H1 (cell line): ENCODE results near the gene GHRL. TPM values are rescaled to one million over a fixed set of nuclear protein-coding genes. Genes with fewer than 3 reads are reported as not detected.
A peak's percentile ranks its signal among the peaks of the same experiment; 100 is the strongest.

Experiments
- CTCF ChIA-PET: fragments of 300-600 bp; sonication (Branson Sonifier 250); formaldehyde crosslinking; loops from one replicate; lab custom pipeline; 2021; ENCODE audit not compliant: partially characterized antibody; lab: Charles Lee
- POLR2A ChIA-PET: fragments of 300-600 bp; sonication (Branson Sonifier 250); formaldehyde crosslinking; loops from one replicate; lab custom pipeline; 2021; ENCODE audit warnings: inconsistent platforms; ENCODE audit not compliant: partially characterized antibody; lab: Charles Lee
- DNase-seq, 2 experiments: peaks; one replicate each; pipeline versions ENCODE4 v3.0.0 to v3.0.0-alpha.2; 2010 to 2022; ENCODE audit warnings: low spot score in 2 of 2, low read depth in 1 of 2, mixed read lengths in 1 of 2
- FAIRE-seq: peaks from 2 replicates; lab custom pipeline; 2011; peaks lifted over from hg19 to GRCh38; lab: Jason Lieb, UNC
- H2AFZ ChIP-seq: 2 replicates; pipeline ENCODE4 v1.8.1; 2012; ENCODE audit warnings: low read length, inconsistent platforms
- H2AK5ac ChIP-seq: 2 replicates; pipeline ENCODE4 v1.6.1; 2013; ENCODE audit warnings: low read depth, low read length
- H2BK120ac ChIP-seq: replicated peaks from 2 replicates; pipeline ENCODE3; 2013; ENCODE audit warnings: low read depth, low read length, inconsistent platforms
- H2BK12ac ChIP-seq: 2 replicates; pipeline ENCODE4 v1.6.1; 2013; ENCODE audit warnings: low read depth, low read length
- H2BK15ac ChIP-seq: 2 replicates; pipeline ENCODE4 v1.6.1; 2013; ENCODE audit warnings: low read length
- H2BK20ac ChIP-seq: 2 replicates; pipeline ENCODE4 v1.6.1; 2013; ENCODE audit warnings: low read length
- H2BK5ac ChIP-seq: 2 replicates; pipeline ENCODE4 v1.6.1; 2013; ENCODE audit warnings: low read depth, low read length
- H3K14ac ChIP-seq: 2 replicates; pipeline ENCODE4 v1.6.1; 2013; ENCODE audit warnings: inconsistent platforms; ENCODE audit not compliant: insufficient read length
- H3K18ac ChIP-seq: 2 replicates; pipeline ENCODE4 v1.6.1; 2013; ENCODE audit warnings: low read length; ENCODE audit errors: extremely low read depth
- H3K23ac ChIP-seq: 2 replicates; pipeline ENCODE4 v1.6.1; 2013; ENCODE audit warnings: inconsistent platforms; ENCODE audit not compliant: insufficient read length
- H3K23me2 ChIP-seq: 2 replicates; pipeline ENCODE4 v1.6.1; 2013; ENCODE audit warnings: low read depth, low read length
- H3K27ac ChIP-seq: 2 replicates; pipeline ENCODE4 v1.6.1; 2011; ENCODE audit warnings: low read depth, low read length, inconsistent platforms
- H3K27me3 ChIP-seq, 4 experiments: replicated peaks in 1 of 4; 1 replicate in 1 of 4; 2 replicates in 3 of 4; pipeline versions ENCODE4 v1.6.1 to v1.8.1; 2011 to 2013; ENCODE audit warnings: low read length in 3 of 4, mild to moderate bottlenecking in 3 of 4, inconsistent platforms in 2 of 4, mixed read lengths in 2 of 4, moderate library complexity in 1 of 4; ENCODE audit not compliant: control insufficient read depth in 3 of 4, insufficient read depth in 3 of 4; ENCODE audit errors: extremely low read depth in 1 of 4
- H3K36me3 ChIP-seq, 4 experiments: 2 replicates each; pipeline versions ENCODE4 v1.6.1 to v1.8.1; 2011 to 2013; ENCODE audit warnings: mild to moderate bottlenecking in 4 of 4, low read length in 3 of 4, moderate library complexity in 2 of 4, control low read depth in 1 of 4, inconsistent platforms in 1 of 4; ENCODE audit not compliant: insufficient read depth in 4 of 4, control insufficient read depth in 2 of 4
- H3K4ac ChIP-seq: replicated peaks from 2 replicates; pipeline ENCODE3; 2013; ENCODE audit warnings: low read length, low read depth, mixed read lengths, inconsistent platforms; ENCODE audit not compliant: insufficient read length
- H3K4me1 ChIP-seq, 4 experiments: replicated peaks in 1 of 4; 1 replicate in 1 of 4; 2 replicates in 3 of 4; pipeline versions ENCODE4 v1.6.1 to v1.8.1; 2011 to 2013; ENCODE audit warnings: low read length in 3 of 4, inconsistent platforms in 2 of 4, mixed read lengths in 1 of 4; ENCODE audit not compliant: insufficient read depth in 4 of 4, control insufficient read depth in 3 of 4
- H3K4me2 ChIP-seq, 2 experiments: 2 replicates each; pipeline versions ENCODE4 v1.6.1 to v1.8.1; 2011 to 2013; ENCODE audit warnings: low read depth in 2 of 2, low read length in 2 of 2, control low read depth in 1 of 2, inconsistent platforms in 1 of 2, mild to moderate bottlenecking in 1 of 2; ENCODE audit not compliant: insufficient read depth in 1 of 2
- H3K4me3 ChIP-seq, 4 experiments: fragments of 200-600, 300-600 bp in 1 of 4; sonication (generic), shearing (Covaris generic), sonication (Bioruptor Twin) in 1 of 4; 2 replicates each; pipeline versions ENCODE4 v1.5.1 to v1.8.1; 2011 to 2016; ENCODE audit warnings: low read length in 4 of 4, low read depth in 3 of 4, control low read depth in 2 of 4, inconsistent platforms in 2 of 4, mild to moderate bottlenecking in 2 of 4, mixed read lengths in 1 of 4, moderate library complexity in 1 of 4; ENCODE audit not compliant: insufficient read depth in 2 of 4; ENCODE audit errors: extremely low read depth in 1 of 4
- H3K56ac ChIP-seq: replicated peaks from 2 replicates; pipeline ENCODE3; 2013; ENCODE audit warnings: low read depth, mild to moderate bottlenecking, mixed read lengths, low read length, inconsistent platforms; ENCODE audit not compliant: insufficient read length
- H3K79me1 ChIP-seq: 2 replicates; pipeline ENCODE4 v1.6.1; 2013; ENCODE audit warnings: low read depth, low read length, control low read depth
- H3K79me2 ChIP-seq, 2 experiments: 2 replicates each; pipeline versions ENCODE4 v1.6.1 to v1.8.1; 2012 to 2013; ENCODE audit warnings: low read length in 2 of 2, mild to moderate bottlenecking in 2 of 2, inconsistent platforms in 1 of 2; ENCODE audit not compliant: insufficient read depth in 2 of 2, control insufficient read depth in 1 of 2
- H3K9ac ChIP-seq, 4 experiments: replicated peaks in 1 of 4; 1 replicate in 1 of 4; 2 replicates in 3 of 4; pipeline versions ENCODE4 v1.6.1 to v1.8.1; 2011 to 2013; ENCODE audit warnings: low read depth in 3 of 4, low read length in 3 of 4, control low read depth in 2 of 4, mild to moderate bottlenecking in 2 of 4, moderate library complexity in 2 of 4, inconsistent platforms in 1 of 4; ENCODE audit errors: extremely low read depth in 1 of 4
- H3K9me3 ChIP-seq, 2 experiments: 2 replicates each; pipeline versions ENCODE4 v1.6.1 to v1.8.1; 2012 to 2013; ENCODE audit warnings: mild to moderate bottlenecking in 2 of 2, moderate library complexity in 2 of 2, control low read depth in 1 of 2, inconsistent platforms in 1 of 2, low read depth in 1 of 2, low read length in 1 of 2, mixed read lengths in 1 of 2; ENCODE audit not compliant: insufficient read depth in 2 of 2
- H4K20me1 ChIP-seq, 2 experiments: replicated peaks in 1 of 2; 2 replicates each; pipeline versions ENCODE3 to v1.8.1; 2011 to 2013; ENCODE audit warnings: inconsistent platforms in 2 of 2, low read length in 2 of 2, mild to moderate bottlenecking in 1 of 2; ENCODE audit not compliant: insufficient read depth in 2 of 2, control insufficient read depth in 1 of 2
- H4K5ac ChIP-seq: 2 replicates; pipeline ENCODE4 v1.6.1; 2013; ENCODE audit warnings: low read length, low read depth, mixed read lengths, inconsistent platforms; ENCODE audit not compliant: insufficient read length
- H4K8ac ChIP-seq: 2 replicates; pipeline ENCODE4 v1.8.0; 2013; ENCODE audit warnings: mild to moderate bottlenecking, moderate library complexity, low read length, inconsistent platforms; ENCODE audit not compliant: insufficient read depth; ENCODE audit errors: extremely low read depth
- H4K91ac ChIP-seq: replicated peaks from 2 replicates; pipeline ENCODE3; 2013; ENCODE audit warnings: low read length, mixed read lengths, inconsistent platforms; ENCODE audit not compliant: insufficient read length
- CBX5 ChIP-seq: fragments of 300-800, 300-1000 bp; sonication (generic); IDR thresholded peaks from 2 replicates; pipeline ENCODE4 v1.7.1; 2016; ENCODE audit warnings: antibody characterized with exemption, low read length, low read depth
- CHD1 ChIP-seq: IDR thresholded peaks from 2 replicates; pipeline ENCODE4 v1.6.1; 2012; ENCODE audit warnings: low read depth, low read length, improper control_type of control experiment
- CREB1 ChIP-seq: IDR thresholded peaks from 2 replicates; pipeline ENCODE4 v1.6.1; 2012; ENCODE audit warnings: inconsistent platforms
- CTCF ChIP-seq, 3 experiments: IDR thresholded peaks; 1 replicate in 2 of 3; 2 replicates in 1 of 3; pipeline versions ENCODE4 v1.5.1 to v1.6.1; 2011; ENCODE audit warnings: low read length in 3 of 3, mild to moderate bottlenecking in 3 of 3, inconsistent platforms in 2 of 3, low read depth in 1 of 3, moderate library complexity in 1 of 3; ENCODE audit not compliant: insufficient read depth in 1 of 3; ENCODE audit errors: control extremely low read depth in 1 of 3
- MAX ChIP-seq: IDR thresholded peaks from 2 replicates; pipeline ENCODE4 v1.6.1; 2012; ENCODE audit warnings: inconsistent platforms
- NANOG ChIP-seq: IDR thresholded peaks from 2 replicates; pipeline ENCODE4 v1.6.1; 2011; ENCODE audit warnings: low read length, low read depth, mild to moderate bottlenecking, inconsistent platforms; ENCODE audit not compliant: insufficient read depth, poor library complexity, severe bottlenecking
- POLR2A ChIP-seq, 2 experiments: IDR thresholded peaks; 1 replicate in 1 of 2; 2 replicates in 1 of 2; pipeline ENCODE4 v1.6.1; 2011; ENCODE audit warnings: low read depth in 2 of 2, low read length in 2 of 2, mild to moderate bottlenecking in 2 of 2; ENCODE audit errors: control extremely low read depth in 1 of 2
- RFX5 ChIP-seq: IDR thresholded peaks from 2 replicates; pipeline ENCODE4 v1.6.1; 2011; ENCODE audit warnings: low read depth, low read length, improper control_type of control experiment, borderline replicate concordance
- SP1 ChIP-seq: IDR thresholded peaks from 2 replicates; pipeline ENCODE4 v1.6.1; 2011; ENCODE audit warnings: low read depth, low read length
- TEAD4 ChIP-seq: IDR thresholded peaks from 2 replicates; pipeline ENCODE4 v1.6.1; 2012; ENCODE audit warnings: low read depth, low read length, inconsistent platforms, mixed read lengths
- YY1 ChIP-seq: IDR thresholded peaks from 2 replicates; pipeline ENCODE4 v1.6.1; 2011; ENCODE audit warnings: low read depth, mild to moderate bottlenecking, low read length
- WGBS, 2 experiments: shearing (Covaris generic) in 1 of 2; methylation state at CpG; one replicate each; pipeline versions ENCODE4 v1.1.6 to v1.1.7; 2013 to 2015; ENCODE audit warnings: low lambda C conversion rate in 2 of 2, mixed read lengths in 2 of 2, inconsistent platforms in 1 of 2, low coverage in 1 of 2, missing lambda C conversion rate in 1 of 2; ENCODE audit not compliant: insufficient replicate concordance in 2 of 2, insufficient coverage in 1 of 2, insufficient read length in 1 of 2; ENCODE audit errors: extremely low coverage in 1 of 2, missing lambda C conversion rate in 1 of 2; 5-methylcytosine and 5-hydroxymethylcytosine counted together
- polyA plus RNA-seq, 7 experiments: library from polyadenylated mRNA; depleted of rRNA in 3 of 7; stranded (reverse) in 5 of 7; unstranded in 2 of 7; fragments of >200 nt in 5 of 7; fragments of 200-250 nt in 2 of 7; gene quantifications; 1 replicate in 5 of 7; 2 replicates in 1 of 7; 4 replicates in 1 of 7; pipeline versions ENCODE4 v1.2.1 to v1.2.3, GENCODE V29; 2011 to 2013; ENCODE audit warnings: missing spikeins in 2 of 7, mixed read lengths in 2 of 7
- total RNA-seq: library from RNA; stranded (reverse); fragmentation: NEBNext Ultra II Directional; extraction: Animal tissue kit (Norgen Biotek cat#: 25700); gene quantifications from 2 replicates; pipeline ENCODE4 v1.2.1, GENCODE V29; 2021

GHRL gene
- total and polyA plus RNA-seq, 2 of the 8 experiments (the other 6 are each of a cell fraction or from before 2014, with no cell fraction given): 0.32 to 0.35 TPM

GRCh38 chr3:10320320-10320677 is 27.6 kb upstream of the GHRL start:
- peaks cover 5% of the 10 kb centered on the region; the same call in 1 of the 2 replicates for H3K79me1 ChIP-seq
- H2AFZ ChIP-seq: peak overlapping the region; percentile 1; the same call in 1 of the 2 replicates
- peak overlapping the region; percentile 98; the same call in 1 of the 2 replicates for H4K8ac ChIP-seq
- no peak overlapping the region for H4K5ac ChIP-seq
- no peak overlapping the region for H2BK20ac ChIP-seq
- 3% methylated on average over 9 of the region's 9 CpGs; no CpG with 5 or more reads in 1 of the 2 experiments for WGBS, 2 experiments
- H3K4ac ChIP-seq: no peak overlapping the region
- H3K27ac ChIP-seq: peak overlapping the region; percentile 77
- H3K56ac ChIP-seq: no peak overlapping the region
- peak overlapping the region; percentile 77 to 94 (median 91) for H3K9ac ChIP-seq
- no peak overlapping the region for H2BK12ac ChIP-seq
- no peak overlapping the region for H2BK15ac ChIP-seq
- H3K27me3 ChIP-seq: no peaks in the 10 kb centered on the region
- H3K4me1 ChIP-seq: peaks cover 0 to 4% (median 3%) of the 10 kb centered on the region in 4 experiments; a peak in 5 of 7 replicates
- H4K91ac ChIP-seq: no peak overlapping the region
- H3K79me2 ChIP-seq: peaks cover 11 to 25% of the 10 kb centered on the region in 2 experiments
- peaks cover 7% of the 10 kb centered on the region; the same call in 1 of the 2 replicates for H3K23me2 ChIP-seq
- no peak overlapping the region for H3K18ac ChIP-seq
- DNase-seq (no peak), FAIRE-seq (no peak)
- H3K36me3 ChIP-seq: peaks cover 20 to 32% (median 28%) of the 10 kb centered on the region in 4 experiments
- peak overlapping the region; percentile 83 to 90 for H3K4me2 ChIP-seq
- no peak overlapping the region for H3K23ac ChIP-seq
- no peak overlapping the region for H2BK120ac ChIP-seq
- H3K9me3 ChIP-seq: no peaks in the 10 kb centered on the region
- H2BK5ac ChIP-seq: peak overlapping the region; percentile 85
- H3K14ac ChIP-seq: no peak overlapping the region
- H4K20me1 ChIP-seq: peaks cover 3 to 10% of the 10 kb centered on the region in 2 experiments
- ChIA-PET POLR2A (interaction anchor here (0.7 to 3.9 kb wide), 10 partner anchors 9 to 294 kb away, joined by 3 to 20 read pairs (median 4); partner anchors contain the start of gene FANCD2), CTCF (interaction anchor here (0.6 to 1.9 kb wide), 6 partner anchors 15 to 702 kb away, joined by 3 to 5 read pairs (median 3); no protein-coding TSS in a partner anchor)
- no peak overlapping the region for H2AK5ac ChIP-seq
- H3K4me3 ChIP-seq: peak overlapping the region; percentile 88 to 97 (median 94)
- TF ChIP-seq SP1: no peak
- no peak for TF ChIP-seq CHD1
- no peak for TF ChIP-seq MAX
- no peak for TF ChIP-seq RFX5
- no peak for TF ChIP-seq YY1
- no peak for TF ChIP-seq NANOG
- no peak for TF ChIP-seq POLR2A (IDR thresholded peaks at IDR 0.05; ENCODE audit: control extremely low read depth in 1 of 2, low read depth in 2 of 2, low read length in 2 of 2)
- TF ChIP-seq CREB1: no peak
- TF ChIP-seq TEAD4: no peak
- no peak for TF ChIP-seq CTCF (IDR thresholded peaks at IDR 0.05; ENCODE audit: control extremely low read depth in 1 of 3, insufficient read depth in 1 of 3, low read depth in 1 of 3, low read length in 3 of 3)
- no peak for TF ChIP-seq CBX5
